ENCODE data around the gene NALCN.

NALCN gene

GRCh38 chr13:101205408-101205807 lies 210.9 kb downstream of the NALCN start:
- no peak for DNase-seq (ENCODE audit: low read depth)

DNA sequence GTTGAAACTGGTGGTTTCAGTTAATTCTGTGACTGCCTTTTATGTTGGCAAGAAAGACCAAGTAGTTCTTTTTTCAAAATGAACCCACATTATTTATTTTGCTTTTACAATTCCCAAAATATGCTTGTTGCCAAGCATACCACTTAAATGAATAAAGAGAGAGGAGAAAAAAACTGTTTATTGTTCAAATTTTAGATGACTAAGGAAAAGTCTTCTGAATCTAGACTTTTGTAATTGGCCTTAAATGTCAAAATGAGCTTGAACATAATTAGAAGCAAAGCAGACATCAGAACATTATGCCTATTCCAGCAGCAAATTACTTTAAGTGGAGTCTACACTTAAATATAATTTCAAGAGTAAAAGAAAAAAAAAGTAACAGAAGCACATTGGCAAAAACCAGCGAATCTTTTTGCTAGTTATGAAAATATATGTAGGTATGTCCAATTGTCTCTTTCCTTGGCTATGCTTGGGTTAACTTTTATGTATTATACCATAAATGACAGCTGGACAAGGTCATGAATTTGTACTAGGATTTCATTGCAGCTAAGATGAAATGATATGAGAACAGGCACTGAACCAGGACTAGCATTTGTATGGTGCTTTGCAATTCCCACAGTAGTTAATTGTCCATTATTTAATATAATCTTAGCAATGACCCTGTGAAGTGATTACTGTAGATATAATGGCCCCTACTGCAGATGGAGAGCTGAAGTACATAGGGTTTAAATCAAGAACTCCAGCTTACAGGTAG lies 211.9 kb downstream of the NALCN start:
- DNase-seq (ENCODE audit: low read depth) = peak; percentile 42

DNA sequence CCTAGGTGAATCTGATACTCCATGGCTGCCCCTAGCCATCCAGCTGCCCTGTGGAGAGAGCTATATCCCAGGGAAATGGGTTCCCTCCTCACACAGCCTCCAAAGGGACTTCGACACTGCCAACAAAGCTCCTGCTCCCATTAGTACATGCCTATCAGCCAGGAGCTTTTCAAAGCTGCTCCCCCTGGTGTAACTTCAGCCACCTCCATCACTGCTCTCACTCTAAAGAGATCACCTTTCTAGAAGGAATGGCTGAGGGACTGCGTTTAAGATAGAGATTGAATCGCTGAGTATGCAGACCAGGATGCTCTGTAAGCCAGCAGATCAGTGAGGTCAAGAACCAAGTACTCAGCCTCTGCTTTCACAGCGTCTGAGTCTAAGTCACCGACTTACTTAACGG lies 213.7 kb downstream of the NALCN start:
- DNase-seq (ENCODE audit: low read depth) = no peak

DNA sequence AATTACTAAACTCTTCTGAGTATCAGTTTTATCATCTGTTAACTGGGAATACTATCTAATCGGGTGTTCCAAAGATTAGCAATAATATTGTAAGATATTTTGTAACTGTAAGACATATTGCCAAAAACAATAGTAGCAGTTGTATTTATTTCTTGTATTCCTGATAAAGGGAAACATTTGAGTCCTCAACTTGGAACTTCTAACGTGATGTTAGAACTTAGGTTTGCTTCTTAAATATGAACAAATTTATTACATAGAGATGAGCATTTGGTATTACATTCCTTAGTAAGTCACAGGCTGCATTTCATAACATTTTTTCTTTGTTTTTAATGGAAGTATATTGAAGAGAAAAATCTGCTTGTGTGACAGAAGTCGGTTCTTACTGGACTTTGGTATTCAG lies 225.3 kb downstream of the NALCN start:
- DNase-seq (ENCODE audit: low read depth) = no peak

DNA sequence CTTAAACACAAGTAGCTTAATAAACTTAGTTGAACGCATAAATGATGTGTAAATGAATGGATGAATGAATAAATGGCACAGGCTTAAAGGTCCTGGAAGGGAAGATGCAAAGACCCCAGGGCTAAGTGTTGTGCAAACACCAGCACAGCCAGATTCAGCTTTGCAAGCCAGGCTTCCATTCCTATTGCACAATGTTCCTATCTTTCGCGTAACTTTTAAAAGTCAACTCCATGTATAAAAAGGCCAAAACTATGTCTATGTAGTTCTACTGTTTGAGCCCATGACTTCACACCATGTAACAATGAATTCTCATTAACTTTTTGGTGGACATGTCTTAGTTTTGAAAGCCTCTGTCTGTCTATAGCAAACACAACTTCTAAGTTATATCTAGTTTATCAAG lies 226.0 kb downstream of the NALCN start:
- no peak for DNase-seq (ENCODE audit: low read depth)

GRCh38 chr13:101185606-101186005 lies 230.7 kb downstream of the NALCN start:
- no peak for DNase-seq (ENCODE audit: low read depth)

- DNase-seq (ENCODE audit: low read depth) = peak; percentile 15
Observed at GRCh38 chr13:101181076-101181685, 235.1 kb downstream of the NALCN start.

DNA sequence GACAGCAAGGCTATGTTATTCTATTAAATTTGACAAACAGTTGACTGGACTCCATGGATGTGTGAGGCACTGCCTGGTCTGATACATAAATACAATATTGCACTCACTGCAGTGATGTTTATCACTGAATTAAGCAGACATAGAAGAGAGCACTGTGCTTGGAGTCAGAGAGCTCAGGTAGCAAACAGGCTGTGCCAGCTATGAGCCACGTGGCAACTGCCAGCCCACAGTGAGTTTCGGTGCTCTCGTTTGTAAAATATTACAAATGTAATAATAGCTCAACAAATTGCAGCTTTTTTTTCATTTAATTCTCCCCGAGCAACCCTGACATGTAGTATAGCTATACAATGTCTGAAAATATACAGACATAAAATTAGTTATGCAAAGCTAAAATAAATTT lies 237.3 kb downstream of the NALCN start:
- no peak for DNase-seq (ENCODE audit: low read depth)

DNA sequence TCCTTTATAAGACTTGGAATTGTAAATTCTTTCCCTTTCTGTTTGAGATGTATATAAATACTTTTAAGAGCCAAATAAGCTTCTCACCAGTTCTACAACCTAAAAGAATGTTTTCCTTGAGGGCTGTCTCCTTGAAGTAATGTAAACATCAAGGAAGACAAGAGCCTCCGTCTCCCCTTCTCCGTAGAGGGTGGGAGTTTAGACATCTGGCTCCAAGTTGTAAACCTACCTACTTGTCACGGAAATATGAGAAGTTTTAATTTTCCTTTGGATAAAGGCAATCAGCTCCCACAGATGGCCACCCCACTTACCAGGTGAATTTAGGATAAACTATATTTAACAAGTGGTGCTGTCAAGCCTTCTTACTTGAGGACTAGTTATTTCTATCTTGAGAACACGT lies 237.9 kb downstream of the NALCN start:
- no peak for DNase-seq (ENCODE audit: low read depth)

DNA sequence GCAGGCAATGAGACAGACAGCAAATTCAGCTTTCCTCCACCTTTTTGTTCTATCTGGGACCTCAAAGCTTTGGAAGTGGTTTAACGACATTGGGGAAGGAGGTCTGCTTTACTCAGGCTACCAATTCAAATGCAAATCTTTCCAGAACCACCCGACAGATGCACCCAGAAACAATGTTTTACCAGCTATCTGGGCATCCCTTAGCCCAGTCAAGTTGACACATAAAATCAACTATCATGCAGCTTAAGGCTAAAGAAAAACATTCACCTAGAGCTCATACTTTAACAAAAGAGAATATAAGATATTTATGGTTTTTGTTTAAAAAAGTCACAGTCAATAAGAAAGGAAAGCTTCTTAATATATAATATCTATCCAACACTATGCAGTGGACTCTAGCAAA lies 246.0 kb downstream of the NALCN start:
- DNase-seq (ENCODE audit: low read depth) = no peak

- DNase-seq (ENCODE audit: low read depth) = peak; percentile 25
Observed at GRCh38 chr13:101157261-101157660, 259.0 kb downstream of the NALCN start.

GRCh38 chr13:101155920-101156319 lies 260.4 kb downstream of the NALCN start:
- DNase-seq (ENCODE audit: low read depth) = no peak

GRCh38 chr13:101152184-101152583 lies 264.1 kb downstream of the NALCN start:
- peak; percentile 30 for DNase-seq (ENCODE audit: low read depth)

DNA sequence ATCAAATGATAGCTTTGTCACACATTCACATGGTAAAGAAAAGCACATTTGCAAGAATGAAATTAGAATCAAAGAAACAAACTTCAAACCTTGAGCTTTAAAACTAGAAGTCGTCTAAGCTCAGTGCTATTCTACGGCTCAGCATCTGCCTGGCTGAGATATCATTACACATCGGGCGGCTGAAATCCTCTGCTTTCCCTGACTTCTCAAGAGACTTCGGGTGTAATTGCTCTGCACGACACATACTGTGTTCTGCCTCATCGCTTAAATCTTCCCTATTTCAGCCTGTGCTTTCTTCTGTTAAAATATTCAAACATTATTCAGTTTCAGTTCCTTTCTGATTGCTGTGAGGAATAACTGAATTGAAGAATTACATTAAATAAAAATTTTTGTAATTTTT lies 265.3 kb downstream of the NALCN start:
- no peak for DNase-seq (ENCODE audit: low read depth)

DNA sequence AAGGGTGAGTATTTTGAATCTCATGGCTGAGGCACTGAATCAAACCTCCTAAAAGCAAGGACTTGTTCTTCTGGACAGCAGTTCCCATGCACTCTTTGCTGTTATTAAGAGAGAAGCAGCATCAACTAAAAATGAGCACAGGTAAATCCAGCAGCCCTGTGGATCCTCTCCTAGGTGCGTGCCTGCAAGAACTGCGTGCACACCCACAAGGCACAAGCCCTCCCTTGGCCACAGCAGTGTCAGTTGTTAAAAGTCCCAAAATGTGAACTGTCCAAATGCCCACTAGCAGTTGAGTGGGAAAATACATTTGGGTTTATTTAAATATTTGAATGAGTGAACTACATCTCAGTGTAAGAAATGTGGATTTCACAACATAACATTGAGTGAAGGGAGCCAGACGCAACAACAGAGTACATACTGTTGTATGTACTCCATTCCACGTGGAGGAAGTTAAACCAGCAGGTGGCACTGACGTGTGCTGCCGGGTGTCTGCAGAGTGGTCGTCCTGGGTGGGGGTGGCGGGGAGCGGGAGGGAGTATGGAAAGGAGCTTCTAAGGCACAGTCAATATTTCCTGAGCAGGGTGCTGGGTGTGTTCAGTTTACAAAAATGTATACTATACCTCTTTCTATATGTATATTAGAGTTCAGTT lies 266.4 kb downstream of the NALCN start:
- peak; percentile 44 for DNase-seq (ENCODE audit: low read depth)

DNA sequence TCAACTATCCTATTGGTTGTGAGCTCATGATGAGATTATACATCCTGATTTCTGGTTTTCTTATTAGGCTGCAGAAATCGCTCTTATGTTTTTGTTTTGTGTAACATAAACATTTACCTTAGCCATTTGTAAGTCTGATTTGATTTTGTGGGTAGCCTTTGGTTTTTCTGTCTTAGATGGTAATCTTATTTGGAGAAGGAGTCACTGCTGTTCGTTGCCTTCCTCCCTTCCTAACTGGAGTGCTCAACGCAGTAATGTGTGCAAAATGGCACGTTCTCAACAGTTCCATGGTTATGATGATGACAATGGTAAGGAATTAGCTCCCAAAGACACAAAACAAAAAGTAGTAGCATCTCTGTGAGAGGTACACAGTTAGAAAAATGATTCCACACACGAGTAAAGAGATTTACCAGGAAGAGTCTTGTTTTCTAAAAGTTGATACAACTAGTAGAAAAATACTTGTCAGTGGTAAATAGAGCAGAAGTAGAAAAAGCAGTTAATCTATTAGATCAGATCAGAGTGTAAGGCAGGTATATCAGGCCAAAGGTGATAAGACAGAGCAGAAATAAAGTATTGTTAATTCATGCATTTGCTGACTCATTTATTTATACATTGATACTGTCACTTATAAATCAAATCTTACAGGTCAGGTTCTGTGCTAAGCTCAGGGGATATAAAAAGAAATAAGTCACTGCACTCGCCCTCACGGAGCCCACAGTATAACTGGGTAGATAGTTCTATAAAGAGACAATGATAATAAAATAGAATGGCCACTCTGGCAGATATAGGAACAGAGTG lies 270.0 kb downstream of the NALCN start:
- DNase-seq (ENCODE audit: low read depth) = no peak

DNA sequence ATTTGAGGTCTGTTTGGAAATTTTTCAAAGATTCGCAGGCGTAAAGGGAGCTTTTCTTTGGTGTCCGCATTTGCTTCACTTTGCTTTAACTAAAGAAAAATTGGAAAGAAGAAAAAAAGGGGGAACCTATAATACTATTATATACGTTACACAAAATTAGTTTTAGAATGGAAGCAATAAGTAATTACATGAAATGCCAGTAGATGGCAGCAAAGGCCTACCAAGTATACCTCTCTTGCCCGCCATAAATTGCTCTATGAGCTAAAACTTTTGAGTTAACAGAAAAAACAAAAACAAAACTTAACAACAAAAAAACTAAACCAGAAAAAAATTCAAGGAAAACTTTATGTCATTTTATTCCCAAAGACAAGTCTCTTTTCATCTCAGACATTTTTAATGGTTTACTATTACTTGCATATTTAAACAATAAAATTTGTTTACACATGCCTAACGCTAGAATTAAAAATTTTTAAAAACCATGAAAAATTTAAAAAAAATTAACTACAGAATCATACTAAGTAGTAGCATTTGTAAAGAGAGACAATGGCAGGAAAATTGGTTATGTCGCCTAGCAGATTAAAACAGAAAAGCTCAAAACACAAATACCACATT lies 271.4 kb downstream of the NALCN start:
- DNase-seq (ENCODE audit: low read depth) = peak; percentile 66

GRCh38 chr13:101140936-101141335 lies 275.4 kb downstream of the NALCN start:
- DNase-seq (ENCODE audit: low read depth) = no peak

DNA sequence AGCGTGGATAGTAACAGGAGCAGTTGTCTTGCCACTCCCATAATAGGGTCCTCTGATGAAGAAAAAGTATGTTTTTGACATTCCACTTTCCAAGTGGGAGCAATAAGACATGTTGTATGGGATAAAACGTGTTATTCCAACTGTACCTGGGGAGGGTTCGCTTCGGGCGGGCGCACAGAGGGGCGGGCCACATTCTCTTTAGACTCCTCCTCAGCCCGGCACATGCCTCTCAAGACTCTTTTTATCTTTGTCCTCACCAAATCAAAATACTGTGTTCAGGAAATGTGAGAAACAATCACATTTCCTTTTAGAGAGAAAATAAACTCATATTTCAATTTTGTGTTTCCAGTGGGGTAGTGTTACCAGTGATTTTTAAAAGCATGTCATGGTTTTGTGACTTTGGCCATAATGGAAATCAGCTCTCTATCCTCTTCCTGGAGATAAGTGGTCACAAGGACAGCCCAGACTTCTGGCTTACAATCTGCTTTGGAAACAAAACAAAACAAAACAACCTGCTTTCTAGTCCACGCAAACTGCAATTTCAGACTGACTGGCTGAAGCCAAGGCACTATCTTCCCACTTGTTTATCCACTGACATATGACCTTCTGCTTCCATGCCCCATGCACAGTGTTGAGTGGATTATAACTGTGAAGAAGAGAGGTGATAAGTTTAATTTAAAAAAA lies 276.1 kb downstream of the NALCN start:
- DNase-seq (ENCODE audit: low read depth) = no peak

DNA sequence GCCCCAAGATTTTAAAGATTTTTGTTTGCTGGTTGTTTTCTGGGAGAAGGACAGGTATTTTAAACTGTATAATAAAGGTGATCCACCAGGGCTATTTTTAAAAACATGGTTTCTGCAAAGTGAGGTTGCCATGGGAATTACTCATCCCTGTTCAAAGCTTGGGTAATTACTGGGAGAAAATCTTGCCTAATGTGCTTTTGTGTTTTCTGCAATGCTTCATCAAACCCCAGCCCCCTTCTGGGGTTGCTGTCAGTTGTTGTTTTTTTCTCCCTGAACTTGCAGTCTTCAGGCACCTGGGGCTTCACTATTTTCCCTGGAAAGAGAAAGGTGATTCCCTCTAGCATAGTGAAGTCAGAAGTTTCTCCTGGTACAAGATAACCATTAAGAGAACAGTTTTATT lies 277.2 kb downstream of the NALCN start:
- no peak for DNase-seq (ENCODE audit: low read depth)

GRCh38 chr13:101127741-101128353 lies 288.5 kb downstream of the NALCN start:
- peak; percentile 57 for DNase-seq (ENCODE audit: low read depth)
